PC-9 (cell line): ENCODE measurements around the gene NPY. TPM values are rescaled to one million over a fixed set of nuclear protein-coding genes. Genes with fewer than 3 reads are reported as not detected.

Experiments used
- BruUV-seq: library from RNA; stranded (reverse); fragments of 400-500 nt; replicated peaks from 2 replicates; lab custom pipeline; 2021; lab: Mats Ljungman, UMichigan
- CTCF ChIA-PET: fragments of 300-600 bp; sonication (Branson Sonifier 250); formaldehyde crosslinking; loops from one replicate; lab custom pipeline; 2022; ENCODE audit warnings: antibody characterized with exemption; lab: Charles Lee
- POLR2A ChIA-PET: fragments of 300-600 bp; sonication (Branson Sonifier 250); formaldehyde crosslinking; loops from one replicate; lab custom pipeline; 2022; ENCODE audit warnings: antibody characterized with exemption; ENCODE audit not compliant: unreplicated experiment; lab: Charles Lee
- DNase-seq, 2 experiments: peaks; one replicate each; pipeline versions ENCODE4 v3.0.0 to v3.0.0-alpha.2; 2015 to 2022; ENCODE audit warnings: mixed read lengths in 1 of 2
- H2AFZ ChIP-seq: fragments of 200-600 bp; sonication (generic); 2 replicates; pipeline ENCODE4 v1.8.1; 2017; ENCODE audit warnings: antibody characterized with exemption
- H3F3A ChIP-seq: fragments of 200-600 bp; sonication (generic); 2 replicates; pipeline ENCODE4 v1.8.1; 2017; ENCODE audit warnings: antibody characterized with exemption, mild to moderate bottlenecking, low read depth; ENCODE audit not compliant: insufficient read depth
- H3K27ac ChIP-seq: fragments of 200-600 bp; sonication (generic); 2 replicates; pipeline ENCODE4 v1.6.1; 2016; ENCODE audit warnings: mixed run types
- H3K27me3 ChIP-seq: fragments of 200-600 bp; sonication (generic); 2 replicates; pipeline ENCODE4 v1.6.1; 2016; ENCODE audit warnings: low read depth, mixed run types; ENCODE audit not compliant: insufficient read depth
- H3K36me3 ChIP-seq: fragments of 200-600 bp; sonication (generic); 2 replicates; pipeline ENCODE4 v1.6.1; 2016; ENCODE audit warnings: low read depth, mixed run types
- H3K4me1 ChIP-seq: fragments of 200-600 bp; sonication (generic); replicated peaks from 2 replicates; pipeline ENCODE4 v1.6.1; 2016; ENCODE audit warnings: mixed run types; ENCODE audit not compliant: insufficient read depth
- H3K4me2 ChIP-seq: fragments of 200-600 bp; sonication (generic); 2 replicates; pipeline ENCODE4 v1.6.1; 2017; ENCODE audit warnings: mixed run types
- H3K4me3 ChIP-seq: fragments of 200-600 bp; sonication (generic); 2 replicates; pipeline ENCODE4 v1.6.1; 2016; ENCODE audit warnings: mixed run types
- H3K79me2 ChIP-seq: fragments of 200-600 bp; sonication (generic); 2 replicates; pipeline ENCODE4 v1.6.1; 2017; ENCODE audit warnings: low read depth, mixed run types
- H3K9me2 ChIP-seq: fragments of 200-600 bp; sonication (generic); 2 replicates; pipeline ENCODE4 v1.8.1; 2017; ENCODE audit warnings: mild to moderate bottlenecking; ENCODE audit not compliant: insufficient read depth
- H3K9me3 ChIP-seq: fragments of 200-600 bp; sonication (generic); 2 replicates; pipeline ENCODE4 v1.8.1; 2016; ENCODE audit warnings: low read depth; ENCODE audit not compliant: insufficient read depth
- H4K20me1 ChIP-seq: fragments of 200-600 bp; sonication (generic); 2 replicates; pipeline ENCODE4 v1.8.1; 2017; ENCODE audit not compliant: insufficient read depth
- EZH2 ChIP-seq: fragments of 200-600 bp; sonication (generic); IDR thresholded peaks from 2 replicates; pipeline ENCODE4 v1.8.0; 2017; ENCODE audit warnings: antibody characterized with exemption, low read depth
- intact Hi-C: fragments of 100-400 bp; cut with micrococcal nuclease; formaldehyde crosslinking; loops from one replicate; pipeline ENCODE4 v1.10.0; 2022; ENCODE audit not compliant: unreplicated experiment
- total RNA-seq: library from RNA; stranded (reverse); gene quantifications from 2 replicates; pipeline ENCODE4 v1.2.3, GENCODE V29; 2021
- TF ChIP-seq, protein P1 (sequence below): fragments of 200-600 bp; sonication (generic); conservative IDR thresholded peaks from 2 replicates; pipeline ENCODE4 v1.6.1; 2017; ENCODE audit warnings: mixed run types, antibody characterized with exemption, mild to moderate bottlenecking, moderate library complexity

NPY gene
- total RNA-seq, 1 experiment from 2014 or later: not detected

DNA sequence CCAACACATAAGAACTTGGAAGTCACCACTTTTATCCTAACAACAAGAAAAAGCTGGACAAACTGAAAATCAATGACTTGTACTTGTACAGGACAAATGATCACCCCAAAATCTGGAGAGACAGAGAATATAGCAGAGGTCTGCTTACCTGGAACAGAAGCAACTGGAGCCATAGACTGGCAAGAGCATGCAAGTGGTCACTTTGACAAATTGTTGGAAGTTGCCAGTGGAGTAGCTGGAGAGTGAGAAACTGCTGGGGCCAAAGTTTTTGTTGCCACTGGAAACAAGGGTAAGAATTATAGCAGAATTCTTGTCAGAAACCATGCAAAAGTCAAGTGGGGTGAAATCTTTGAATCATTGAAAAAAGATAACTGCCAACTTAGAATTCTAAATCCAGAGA, 35.2 kb downstream of the NPY start:
- no peak for DNase-seq
- Histone ChIP-seq H3K36me3 (no peaks in the 10 kb centered on the region), H3K27me3 (no peaks in the 10 kb centered on the region), H3K4me2 (no peak overlapping the region), H3K9me2 (no peaks in the 10 kb centered on the region), H3K4me3 (no peak overlapping the region), H3K9me3 (no peaks in the 10 kb centered on the region), H3K79me2 (no peaks in the 10 kb centered on the region), H3K27ac (no peak overlapping the region), H3F3A (no peaks in the 10 kb centered on the region), H3K4me1 (no peaks in the 10 kb centered on the region), H2AFZ (no peak overlapping the region), H4K20me1 (no peaks in the 10 kb centered on the region)
- TF ChIP-seq, protein P1, sequence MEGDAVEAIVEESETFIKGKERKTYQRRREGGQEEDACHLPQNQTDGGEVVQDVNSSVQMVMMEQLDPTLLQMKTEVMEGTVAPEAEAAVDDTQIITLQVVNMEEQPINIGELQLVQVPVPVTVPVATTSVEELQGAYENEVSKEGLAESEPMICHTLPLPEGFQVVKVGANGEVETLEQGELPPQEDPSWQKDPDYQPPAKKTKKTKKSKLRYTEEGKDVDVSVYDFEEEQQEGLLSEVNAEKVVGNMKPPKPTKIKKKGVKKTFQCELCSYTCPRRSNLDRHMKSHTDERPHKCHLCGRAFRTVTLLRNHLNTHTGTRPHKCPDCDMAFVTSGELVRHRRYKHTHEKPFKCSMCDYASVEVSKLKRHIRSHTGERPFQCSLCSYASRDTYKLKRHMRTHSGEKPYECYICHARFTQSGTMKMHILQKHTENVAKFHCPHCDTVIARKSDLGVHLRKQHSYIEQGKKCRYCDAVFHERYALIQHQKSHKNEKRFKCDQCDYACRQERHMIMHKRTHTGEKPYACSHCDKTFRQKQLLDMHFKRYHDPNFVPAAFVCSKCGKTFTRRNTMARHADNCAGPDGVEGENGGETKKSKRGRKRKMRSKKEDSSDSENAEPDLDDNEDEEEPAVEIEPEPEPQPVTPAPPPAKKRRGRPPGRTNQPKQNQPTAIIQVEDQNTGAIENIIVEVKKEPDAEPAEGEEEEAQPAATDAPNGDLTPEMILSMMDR: no peak
- TF ChIP-seq EZH2: no peak
- ChIA-PET CTCF (no interaction called here), POLR2A (no interaction called here)
- intact Hi-C loops: no loop called here
- BruUV-seq: no TSS peak

DNA sequence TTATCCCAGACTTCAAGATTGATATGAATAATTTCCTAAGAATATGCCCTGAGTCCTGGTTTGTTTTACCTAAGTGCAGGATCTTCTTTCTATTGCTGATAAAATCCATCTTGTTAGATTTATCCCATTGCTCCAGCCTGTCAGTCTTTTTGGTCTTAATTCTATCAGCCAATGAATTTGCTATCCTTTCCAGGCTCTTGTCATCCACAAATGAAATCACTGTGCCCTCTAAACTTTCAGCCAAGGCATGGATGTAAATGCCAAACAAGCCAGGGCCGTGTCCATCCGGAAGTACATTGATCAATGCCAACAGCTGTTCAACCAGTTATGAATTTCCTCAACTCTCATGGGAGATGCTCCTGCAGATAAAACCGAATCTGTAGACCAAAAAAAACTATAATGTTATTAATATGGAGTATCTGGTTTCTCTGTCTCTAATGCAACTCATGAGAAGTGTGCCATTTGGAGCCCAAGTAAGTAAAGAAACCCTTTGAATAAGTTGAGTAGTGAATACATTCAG, 40.0 kb downstream of the NPY start:
- no peaks in the 10 kb centered on the region for H3K79me2 ChIP-seq
- no peaks in the 10 kb centered on the region for H3K9me2 ChIP-seq
- no peaks in the 10 kb centered on the region for H3K36me3 ChIP-seq
- H3K27me3 ChIP-seq: no peaks in the 10 kb centered on the region
- no peaks in the 10 kb centered on the region for H3K4me1 ChIP-seq
- no peaks in the 10 kb centered on the region for H3K9me3 ChIP-seq
- no peak overlapping the region for H3K27ac ChIP-seq
- H3K4me3 ChIP-seq: no peak overlapping the region
- ChIA-PET POLR2A (interaction anchor here (0.7 kb wide), 1 partner anchor 1218 kb away, joined by 3 read pairs; no protein-coding TSS in a partner anchor), CTCF (no interaction called here)
- intact Hi-C loops: no loop called here
- H3F3A ChIP-seq: no peaks in the 10 kb centered on the region
- no peak for DNase-seq
- H4K20me1 ChIP-seq: no peaks in the 10 kb centered on the region
- no peak overlapping the region for H3K4me2 ChIP-seq
- TF ChIP-seq, protein P1: no peak
- TF ChIP-seq EZH2: no peak
- BruUV-seq: no TSS peak
- no peak overlapping the region for H2AFZ ChIP-seq

DNA sequence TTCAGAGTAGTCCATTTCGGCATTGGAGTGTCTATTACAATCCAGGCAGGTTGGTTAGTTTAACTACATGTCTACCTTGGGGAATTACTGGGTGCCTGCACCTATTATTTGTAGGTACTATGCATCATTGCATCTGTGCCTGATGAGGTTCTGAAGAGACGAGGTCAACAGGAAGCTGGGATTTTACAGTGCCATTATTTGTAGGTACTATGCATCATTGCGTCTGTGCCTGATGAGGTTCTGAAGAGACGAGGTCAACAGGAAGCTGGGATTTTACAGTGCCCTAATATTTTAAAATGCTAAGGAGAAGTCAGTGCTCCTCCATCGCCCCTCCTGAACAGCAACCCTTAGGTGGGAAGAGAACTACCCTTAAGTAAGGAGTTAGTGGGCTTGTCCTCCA, 41.7 kb downstream of the NPY start:
- H3K4me2 ChIP-seq: no peak overlapping the region
- H3K27me3 ChIP-seq: no peaks in the 10 kb centered on the region
- H3K36me3 ChIP-seq: no peaks in the 10 kb centered on the region
- no peaks in the 10 kb centered on the region for H3K4me1 ChIP-seq
- no peak overlapping the region for H3K27ac ChIP-seq
- CTCF ChIA-PET: no interaction called here
- no peak overlapping the region for H2AFZ ChIP-seq
- no peaks in the 10 kb centered on the region for H3F3A ChIP-seq
- intact Hi-C loops: no loop called here
- BruUV-seq: no TSS peak
- H3K4me3 ChIP-seq: no peak overlapping the region
- no peaks in the 10 kb centered on the region for H3K9me2 ChIP-seq
- DNase-seq: no peak
- POLR2A ChIA-PET: no interaction called here
- H3K9me3 ChIP-seq: no peaks in the 10 kb centered on the region
- no peaks in the 10 kb centered on the region for H4K20me1 ChIP-seq
- H3K79me2 ChIP-seq: no peaks in the 10 kb centered on the region
- TF ChIP-seq EZH2: no peak
- TF ChIP-seq, protein P1: no peak
